HG03139 (cell line): ENCODE results near the gene ANKRD13A.
A peak's percentile ranks its signal among the peaks of the same experiment; 100 is the strongest.

Source experiments
- ATAC-seq: cut with Tn5 transposase; IDR thresholded peaks from one replicate; pipeline ENCODE4 v1.9.1; 2021; ENCODE audit not compliant: unreplicated experiment

ANKRD13A gene

DNA sequence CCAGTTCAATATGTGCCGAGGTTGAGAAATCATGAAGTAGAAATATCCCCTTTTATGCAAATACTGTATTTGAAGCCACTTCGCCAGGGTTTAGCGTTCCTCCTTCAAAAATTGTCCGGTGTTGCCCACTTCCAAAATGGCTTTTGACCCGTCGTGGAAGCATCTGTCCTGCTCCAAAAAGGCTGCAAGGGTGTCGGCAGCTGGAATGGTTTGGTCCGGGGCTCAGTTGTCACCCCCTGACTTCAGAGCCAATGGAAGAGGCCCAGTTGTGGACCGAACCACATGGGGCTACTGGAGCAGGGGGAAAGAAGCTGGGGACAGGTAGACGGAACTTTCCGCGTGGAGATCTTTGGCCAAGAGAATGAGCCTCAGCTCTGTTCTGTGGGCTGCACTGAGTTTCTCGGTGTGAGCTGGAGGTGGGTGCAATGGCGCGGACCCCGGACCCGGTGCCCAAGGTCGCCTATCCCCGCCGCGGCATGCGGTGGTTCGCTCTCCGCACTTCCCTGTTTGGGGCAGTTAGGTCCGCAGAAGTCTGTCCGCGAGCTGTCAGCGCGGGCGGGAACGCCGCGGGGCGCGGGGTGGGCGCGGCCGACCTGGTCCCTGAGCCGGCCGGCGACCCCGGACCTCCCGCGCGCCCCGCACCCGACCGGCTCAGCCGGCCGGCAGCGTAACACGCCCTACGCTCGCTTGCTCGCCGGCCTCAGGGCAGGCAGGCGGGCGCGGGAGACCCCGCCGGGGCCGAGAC, at the start of gene ANKRD13A:
TSS of gene ANKRD13A (plus strand) at position 527 of the 745 bp plus-strand sequence. CDS start 259 bp downstream, outside the sequence.
- peak; percentile 40 for ATAC-seq

DNA sequence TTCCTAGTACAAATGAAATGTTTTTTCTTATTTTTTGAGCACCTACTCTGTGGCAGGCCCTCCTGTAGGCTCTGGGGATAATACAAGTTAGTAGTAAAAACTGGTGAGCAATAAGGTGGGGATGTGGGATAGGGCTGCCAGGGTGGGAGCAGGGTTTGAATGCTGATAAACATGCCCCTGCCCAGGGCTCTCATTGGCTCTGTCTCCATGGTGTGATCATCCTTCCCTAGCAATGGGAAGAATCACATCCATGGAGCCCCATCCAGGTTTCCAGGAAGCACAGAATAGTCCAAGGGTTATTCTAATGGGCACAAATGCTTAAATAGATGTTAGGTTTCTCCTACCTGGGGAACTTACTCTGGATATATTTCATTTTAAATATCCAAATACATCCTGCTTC, 48.6 kb upstream of the ANKRD13A start:
- no peak for ATAC-seq

DNA sequence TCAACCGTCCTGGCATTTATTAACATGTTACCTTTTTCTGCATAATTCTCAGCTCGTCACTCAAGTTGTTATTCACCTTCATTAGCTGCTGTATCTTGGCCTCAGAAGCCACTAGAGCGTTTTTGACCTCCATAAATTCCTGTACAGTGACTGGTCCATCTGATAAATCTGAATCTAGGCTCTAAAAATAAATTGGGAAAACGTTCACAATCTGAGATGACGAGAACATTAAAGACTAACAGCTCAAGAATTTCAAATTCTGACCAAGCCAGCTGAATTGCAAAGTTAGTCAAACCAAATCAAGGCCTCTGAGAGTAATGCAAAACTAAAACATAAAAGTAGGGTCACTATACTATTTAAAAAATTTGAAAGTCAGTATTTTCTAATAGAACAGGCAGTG, 48.1 kb upstream of the ANKRD13A start:
- ATAC-seq, result no peak

DNA sequence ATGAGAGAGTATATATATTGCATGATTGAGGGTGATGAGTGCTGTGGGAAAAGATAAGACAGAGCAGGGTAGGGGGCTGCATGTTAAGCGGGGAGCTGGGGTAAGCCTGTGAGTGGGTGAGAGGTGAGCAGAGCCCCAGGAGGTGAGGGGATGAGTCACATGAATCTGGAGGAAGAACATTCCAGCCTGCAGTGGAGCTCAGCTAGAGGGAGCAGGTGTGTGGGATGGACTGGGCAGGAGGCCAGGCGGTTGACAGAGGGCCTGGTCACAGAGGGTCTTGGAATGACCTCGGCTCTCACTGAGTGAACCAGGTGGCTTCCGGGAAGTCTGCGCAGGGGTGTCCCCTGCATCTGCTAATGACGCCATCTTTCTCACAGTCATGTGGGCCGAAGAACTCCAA, 47.5 kb upstream of the ANKRD13A start:
- ATAC-seq, result no peak

DNA sequence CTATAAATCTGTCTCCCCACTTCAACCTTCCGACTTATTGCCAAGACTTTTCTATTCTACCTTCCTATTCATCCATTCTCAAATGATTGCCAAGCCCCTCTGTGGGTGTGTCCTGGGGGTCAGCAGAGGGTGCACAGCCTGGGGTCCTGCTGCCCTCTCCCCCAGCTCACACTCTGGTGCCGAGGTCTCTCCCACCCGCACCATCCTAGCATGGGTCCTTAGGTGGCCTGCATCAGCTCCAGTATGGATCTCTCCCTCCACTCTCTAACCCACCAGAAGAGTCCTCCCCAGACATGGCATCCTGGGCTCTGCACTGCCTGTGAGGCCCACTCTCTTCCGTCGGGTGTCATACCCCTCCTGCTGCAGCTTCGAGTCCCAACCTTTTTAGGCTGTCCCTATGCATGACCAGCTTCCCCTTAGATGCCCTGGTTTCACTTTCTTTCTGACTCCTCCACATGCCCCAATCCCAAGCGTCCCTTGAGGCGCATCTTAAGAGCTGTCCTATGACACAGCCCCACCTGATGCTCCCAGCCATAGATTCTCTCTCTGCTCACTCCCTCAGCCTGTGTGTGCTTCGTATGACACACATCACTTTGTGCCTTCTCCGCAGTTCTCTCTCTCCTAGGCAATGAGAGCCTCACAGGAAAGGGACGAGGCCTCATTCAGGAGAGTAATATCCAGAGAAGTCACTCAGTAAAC, 46.9 kb upstream of the ANKRD13A start:
- no peak for ATAC-seq

DNA sequence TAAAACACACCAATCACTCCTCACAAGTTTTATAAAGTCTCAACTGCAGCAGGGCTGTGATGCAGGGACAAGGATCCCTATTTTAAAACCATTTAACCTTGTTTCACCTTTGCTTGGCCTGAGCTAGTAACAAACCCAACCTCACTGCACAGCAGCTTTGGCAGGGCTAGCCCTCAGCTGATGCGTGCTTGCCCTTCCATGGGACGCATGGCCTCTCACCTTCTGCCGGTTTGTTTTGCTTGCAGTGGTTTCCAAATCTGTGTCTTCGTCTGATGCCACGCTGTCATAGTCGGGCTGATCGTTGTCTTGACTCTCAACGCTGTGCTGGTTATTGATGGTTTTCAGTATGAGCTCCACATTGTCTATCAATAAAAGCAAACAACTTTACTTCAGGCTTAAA, 46.4 kb upstream of the ANKRD13A start:
- ATAC-seq, result no peak

DNA sequence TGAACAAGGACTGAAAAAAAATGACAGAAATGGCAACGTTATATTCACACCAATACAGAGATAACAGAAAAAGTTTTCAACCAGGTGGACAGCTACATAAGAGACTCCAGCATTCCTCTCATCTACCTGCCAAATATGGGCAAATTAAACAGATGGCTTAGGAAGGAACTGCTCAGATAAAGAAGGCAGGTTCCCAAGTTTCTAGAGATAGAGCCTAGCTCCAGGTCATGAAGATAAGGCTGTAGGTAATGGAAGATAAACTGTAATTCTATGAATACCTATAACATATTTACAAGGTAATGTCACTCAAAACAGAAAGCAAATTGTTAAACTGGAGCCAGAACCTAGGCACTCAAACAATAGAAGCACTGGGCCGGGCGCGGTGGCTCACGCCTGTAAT, 45.6 kb upstream of the ANKRD13A start:
- no peak for ATAC-seq

DNA sequence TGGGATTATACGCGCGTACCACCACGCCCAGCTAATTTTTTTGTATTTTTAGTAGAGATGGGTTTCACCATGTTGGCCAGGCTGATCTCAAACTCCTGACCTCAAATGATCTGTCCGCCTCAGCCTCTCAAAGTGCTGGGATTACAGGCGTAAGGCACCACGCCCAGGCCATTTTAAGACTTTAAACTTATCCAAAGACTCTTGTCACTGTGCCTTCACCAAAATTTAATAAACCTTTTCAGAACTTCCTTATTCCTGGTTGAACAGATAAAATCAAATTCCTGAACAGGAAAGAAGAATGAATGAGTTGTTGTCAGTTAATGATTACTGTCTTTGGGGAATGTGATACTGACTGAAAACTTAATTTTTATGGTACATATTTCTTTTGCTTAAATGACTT, 40.9 kb upstream of the ANKRD13A start:
- ATAC-seq, result no peak

DNA sequence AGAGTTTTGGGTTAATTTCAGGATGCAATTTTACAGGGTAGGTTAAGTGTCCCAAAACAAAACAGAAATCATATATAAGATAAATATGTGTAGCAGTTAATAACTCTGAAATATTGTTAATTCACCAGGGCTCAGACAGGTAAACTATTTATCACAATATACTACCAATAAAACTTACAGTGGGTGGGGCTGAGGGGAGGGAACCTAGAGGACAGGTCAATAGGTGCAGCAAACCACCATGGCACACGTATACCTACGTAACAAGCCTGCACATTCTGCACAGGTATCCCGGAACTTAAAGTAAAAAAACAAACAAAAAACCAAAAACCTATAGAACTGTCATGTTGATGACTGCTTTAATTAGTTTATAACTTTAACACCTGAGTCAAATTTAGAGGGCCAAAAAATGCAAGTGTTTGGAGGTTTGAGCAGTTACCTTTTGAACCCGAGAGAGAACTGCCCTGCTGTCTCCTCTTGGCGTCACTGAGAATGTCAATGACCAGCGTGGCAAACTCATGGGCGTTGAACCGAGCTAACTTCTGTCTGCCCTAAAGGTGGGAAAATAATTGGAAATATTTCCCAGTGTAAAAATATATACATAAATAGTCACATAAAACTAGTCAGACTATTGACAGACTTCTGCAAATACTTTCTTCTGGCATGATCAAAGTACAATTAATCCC, 39.7 kb upstream of the ANKRD13A start:
- ATAC-seq, result no peak

DNA sequence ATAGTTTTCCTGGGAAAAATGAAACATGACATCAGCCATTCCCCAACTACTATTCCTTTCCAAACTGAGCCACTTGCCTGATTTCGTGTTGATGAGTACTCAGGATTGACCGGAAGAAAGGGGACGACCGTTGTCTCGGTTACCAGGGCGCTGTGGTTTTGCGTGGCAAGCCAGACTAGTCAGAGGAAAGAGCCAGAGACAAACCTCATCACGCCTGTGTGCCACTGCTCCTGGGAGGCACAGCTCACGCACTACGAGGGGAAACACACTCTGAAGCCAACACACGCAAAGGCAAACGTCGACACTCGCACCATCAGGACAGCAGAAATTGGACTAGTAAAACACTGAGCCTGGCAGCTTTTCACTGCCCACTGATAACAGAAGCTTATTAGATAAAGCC, 38.0 kb upstream of the ANKRD13A start:
- no peak for ATAC-seq

DNA sequence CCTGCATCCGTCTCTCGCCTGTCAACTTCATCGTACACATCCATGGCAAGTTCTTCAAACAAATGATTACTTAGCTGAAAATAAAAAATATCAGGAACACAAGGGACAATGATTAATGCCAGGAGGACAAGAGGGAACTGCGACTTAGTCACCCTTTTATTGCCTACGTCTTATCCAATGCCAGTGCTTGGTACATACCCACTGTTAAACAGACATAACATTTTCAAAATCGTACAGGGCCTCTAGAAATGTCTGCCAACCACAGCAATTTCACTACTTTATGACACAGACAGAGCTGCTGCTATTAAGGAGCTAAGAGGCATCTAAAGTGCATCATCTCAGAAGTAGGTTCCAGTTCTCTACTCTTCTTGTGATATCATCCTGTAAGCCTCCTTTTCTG, 37.6 kb upstream of the ANKRD13A start:
- ATAC-seq, result no peak

DNA sequence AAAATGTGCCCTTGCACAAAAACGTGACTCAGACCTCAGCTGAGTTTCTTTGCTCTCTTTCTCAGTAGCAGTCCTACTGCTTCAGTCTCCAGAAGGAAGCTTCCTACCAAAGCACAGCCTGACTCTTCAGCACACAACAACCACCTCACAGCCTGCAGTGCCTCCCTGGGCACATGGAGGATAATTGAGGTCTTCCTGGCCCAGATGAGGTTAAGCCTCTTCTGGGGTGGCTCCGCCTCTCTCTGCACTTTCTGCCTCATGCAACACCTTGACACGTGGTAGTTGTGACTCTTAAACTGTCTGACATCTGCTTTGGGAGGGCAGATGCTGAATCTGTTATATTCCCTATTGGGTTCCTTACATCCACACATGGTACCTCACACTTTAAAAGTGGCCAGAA, 36.8 kb upstream of the ANKRD13A start:
- ATAC-seq, result no peak

DNA sequence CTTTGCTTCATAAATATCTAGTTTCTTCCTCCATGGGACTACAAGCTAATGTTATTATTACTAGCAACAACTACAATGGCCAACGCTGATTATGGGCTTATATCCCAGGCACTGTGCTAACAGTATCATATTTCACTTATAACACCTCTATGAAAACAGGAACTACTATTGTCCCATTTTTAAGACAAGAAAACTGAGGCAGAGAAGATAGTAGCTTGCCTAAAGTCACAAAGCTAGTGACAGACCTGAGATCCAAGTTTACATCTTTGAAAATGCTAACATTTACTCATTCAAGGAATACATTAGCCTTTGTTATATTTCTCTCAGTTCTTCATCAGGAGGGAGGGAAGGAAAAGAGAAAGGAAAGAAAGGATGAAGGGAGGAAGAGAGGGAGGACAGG, 35.9 kb upstream of the ANKRD13A start:
- no peak for ATAC-seq

DNA sequence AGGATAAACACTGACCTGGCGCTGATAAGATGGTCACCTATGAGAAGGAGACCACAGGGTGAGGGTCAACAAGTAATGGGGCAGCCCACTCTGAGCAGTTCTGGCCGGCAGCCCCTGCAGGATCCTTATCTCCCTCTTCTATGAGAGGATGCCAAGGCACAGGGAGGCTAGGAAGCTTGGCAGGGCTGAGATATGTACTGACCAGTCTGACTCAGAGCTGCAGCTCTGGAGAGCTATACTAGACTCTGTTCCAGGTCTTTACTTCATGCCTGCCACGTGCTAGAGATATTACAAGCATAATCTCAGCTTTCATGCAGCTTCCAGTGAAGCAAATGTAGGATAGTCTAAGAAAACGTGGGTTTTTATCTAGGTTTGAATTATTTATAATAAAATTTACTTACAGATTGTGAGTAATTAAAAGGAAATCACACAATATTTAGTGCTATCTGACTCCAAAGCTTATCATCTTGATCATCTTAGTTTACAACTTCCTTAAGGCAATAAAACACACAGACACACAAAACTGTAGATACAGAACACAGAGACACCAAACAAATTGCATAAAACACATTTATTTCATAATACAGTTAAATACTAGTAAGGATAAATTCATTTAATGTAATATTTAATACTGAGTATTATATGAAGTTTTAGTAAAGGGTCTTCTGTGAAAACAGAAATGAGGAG, 35.3 kb upstream of the ANKRD13A start:
- no peak for ATAC-seq

DNA sequence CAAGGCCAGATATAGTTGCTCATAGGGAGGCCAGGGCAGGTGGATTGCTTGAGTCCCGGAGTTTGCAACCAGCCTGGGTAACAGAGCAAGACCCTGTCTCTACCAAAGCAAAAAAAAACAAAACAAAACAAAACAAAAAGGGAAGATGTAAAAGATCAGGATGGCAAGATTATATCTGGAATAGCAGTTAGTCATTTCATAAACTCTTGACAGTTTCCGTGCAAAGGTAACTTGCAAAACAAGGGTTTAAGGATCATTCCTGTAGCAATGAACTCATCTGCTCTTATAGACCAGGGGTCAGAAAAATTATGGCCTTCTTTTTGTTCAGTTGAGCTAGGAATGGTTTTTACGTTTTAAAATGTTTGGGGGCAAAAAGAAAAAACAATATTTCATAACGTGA, 32.7 kb upstream of the ANKRD13A start:
- no peak for ATAC-seq

DNA sequence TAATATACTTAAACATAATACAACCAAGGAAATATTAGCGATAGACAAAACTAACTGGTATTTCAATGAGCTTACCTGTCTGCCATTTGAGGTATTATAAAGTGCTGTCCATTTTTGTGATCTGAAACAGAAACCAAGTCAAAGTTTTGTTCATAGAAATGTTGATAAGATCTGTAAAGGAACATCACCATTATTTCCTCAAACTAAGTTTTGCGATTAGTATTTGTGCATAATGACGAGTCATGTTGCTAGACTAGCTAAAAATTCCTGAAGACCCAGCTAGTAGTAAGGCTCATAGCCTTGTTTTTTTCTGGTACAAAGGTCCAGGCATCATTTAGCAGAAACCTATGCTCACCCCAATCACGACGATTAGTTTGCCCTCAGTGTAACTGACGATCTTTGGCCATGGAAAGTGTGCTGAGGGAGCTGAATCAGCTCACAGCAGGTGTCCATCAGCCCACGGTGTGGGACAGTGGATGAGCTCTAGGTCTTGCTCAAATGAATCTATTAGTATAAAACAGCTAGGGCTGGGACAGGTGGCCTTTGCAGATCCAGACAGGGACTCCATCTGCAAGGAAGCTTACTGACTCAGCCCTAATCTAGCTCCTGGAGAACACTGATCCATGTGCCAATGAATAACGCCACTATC, 31.7 kb upstream of the ANKRD13A start:
- ATAC-seq, result no peak

DNA sequence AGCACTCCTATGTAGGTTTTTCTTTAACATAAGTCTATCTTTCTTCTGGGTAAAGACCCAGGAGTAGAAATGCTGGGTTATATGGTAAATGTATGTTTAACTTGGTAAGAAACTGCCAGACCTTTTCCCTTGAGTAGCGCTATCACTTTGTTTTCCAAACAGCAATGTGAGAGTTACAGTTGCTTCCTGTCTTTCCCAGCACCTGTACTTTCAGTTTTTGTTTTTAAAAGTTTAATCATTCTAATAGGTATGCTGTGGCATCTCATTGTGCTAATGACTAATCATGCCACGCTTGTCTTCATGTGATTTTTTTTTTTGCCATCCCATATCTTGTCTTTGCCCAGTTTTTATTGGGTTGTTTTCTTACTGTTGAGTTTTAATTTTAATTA, 31.2 kb upstream of the ANKRD13A start:
- no peak for ATAC-seq

DNA sequence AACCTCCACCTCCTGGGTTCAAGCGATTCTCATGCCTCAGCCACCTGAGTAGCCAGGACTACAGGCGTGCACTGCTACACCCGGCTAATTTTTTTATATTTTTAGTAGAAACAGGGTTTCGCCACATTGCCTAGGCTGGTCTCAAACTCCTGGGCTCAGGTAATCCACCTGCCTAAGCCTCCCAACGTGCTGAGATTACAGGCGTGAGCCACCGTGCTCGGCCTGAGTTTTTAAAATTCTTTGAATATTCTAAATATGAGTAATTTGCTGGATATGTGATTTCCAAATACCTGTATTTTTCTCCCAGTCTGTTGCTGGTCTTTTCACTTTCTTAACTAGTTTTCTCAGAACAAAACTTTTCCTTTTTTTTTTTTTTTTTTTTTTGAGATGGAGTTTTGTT, 30.4 kb upstream of the ANKRD13A start:
- ATAC-seq, result no peak

DNA sequence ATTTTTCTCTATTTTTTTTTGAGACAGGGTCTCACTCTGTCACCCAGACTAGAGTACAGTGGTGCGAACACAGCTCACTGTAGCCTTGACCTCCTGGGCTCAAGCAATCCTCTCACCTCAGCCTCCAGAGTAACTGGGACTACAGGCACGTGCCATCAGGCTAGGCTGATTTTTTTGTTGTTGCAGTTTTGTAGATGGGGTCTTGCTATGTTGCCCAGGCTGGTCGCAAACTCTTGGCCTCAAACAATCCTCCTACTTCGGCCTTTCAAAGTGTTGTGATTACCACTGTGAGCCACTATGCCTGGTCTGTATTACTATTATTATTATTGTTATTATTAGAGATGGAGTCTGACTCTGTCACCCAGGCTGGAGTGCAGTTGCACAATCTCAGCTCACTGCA, 26.4 kb upstream of the ANKRD13A start:
- ATAC-seq, result no peak

DNA sequence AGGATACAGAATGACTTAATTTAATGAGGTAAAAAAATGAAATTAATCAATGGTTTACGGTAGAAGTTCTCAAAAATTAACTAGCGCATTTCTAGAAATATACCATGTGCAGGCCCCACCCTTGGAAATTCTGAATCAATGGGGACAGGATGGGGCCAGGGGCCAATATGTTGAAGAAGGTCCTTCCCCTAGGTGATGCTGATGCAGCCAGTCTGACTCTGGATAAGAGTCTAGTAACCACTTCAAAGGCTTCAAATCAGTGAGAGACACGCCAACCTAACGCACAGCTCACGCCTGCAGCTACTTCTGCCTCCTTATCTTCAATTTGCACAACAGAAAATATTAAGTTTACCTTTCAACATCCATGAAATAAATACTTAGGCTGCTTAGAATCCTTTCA, 17.9 kb upstream of the ANKRD13A start:
- no peak for ATAC-seq

DNA sequence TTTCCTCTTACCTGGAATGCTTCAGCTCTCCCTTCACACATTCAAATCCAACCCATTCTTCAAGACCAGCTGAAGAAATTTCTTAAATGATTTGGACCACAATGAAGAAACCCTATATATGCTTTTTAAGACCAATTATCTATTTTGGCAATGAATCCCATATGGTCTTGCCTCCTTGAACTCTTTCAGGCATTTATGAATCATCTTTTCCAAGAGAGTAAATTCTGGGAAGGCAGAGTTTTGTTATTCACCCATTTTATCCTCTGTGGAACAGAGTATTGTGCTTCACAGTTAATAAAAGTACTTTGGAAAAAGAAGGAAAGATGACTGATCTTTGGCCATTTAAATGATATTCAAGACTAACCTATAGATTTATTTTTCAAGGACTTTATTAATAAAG, 17.0 kb upstream of the ANKRD13A start:
- ATAC-seq, result no peak
